ENCODE measurements around the gene SIDT1.

The SIDT1 gene

DNA sequence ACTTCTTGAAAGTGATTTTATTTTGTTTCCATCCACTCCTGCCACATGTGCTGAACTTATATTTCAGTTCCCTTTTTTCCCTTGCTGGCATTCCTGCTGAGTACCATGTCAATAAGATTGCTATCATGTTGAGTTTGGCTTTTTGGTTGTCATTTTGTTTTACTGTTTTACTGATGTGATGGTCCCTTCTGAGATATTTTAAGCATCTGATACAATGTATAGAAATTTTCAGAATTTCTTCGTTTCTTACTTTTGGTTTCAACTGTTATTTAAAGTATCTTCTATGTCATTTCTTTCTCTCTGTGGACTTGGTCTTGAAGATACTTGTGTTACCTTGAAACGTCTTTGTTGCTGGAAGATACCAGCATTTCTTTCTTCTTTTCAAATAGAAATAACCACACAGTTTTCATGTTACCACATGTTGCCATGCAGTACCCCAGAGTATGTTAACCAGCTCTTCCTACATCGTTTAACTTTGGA, 14.1 kb downstream of the SIDT1 start:
- no peak for DNase-seq

DNA sequence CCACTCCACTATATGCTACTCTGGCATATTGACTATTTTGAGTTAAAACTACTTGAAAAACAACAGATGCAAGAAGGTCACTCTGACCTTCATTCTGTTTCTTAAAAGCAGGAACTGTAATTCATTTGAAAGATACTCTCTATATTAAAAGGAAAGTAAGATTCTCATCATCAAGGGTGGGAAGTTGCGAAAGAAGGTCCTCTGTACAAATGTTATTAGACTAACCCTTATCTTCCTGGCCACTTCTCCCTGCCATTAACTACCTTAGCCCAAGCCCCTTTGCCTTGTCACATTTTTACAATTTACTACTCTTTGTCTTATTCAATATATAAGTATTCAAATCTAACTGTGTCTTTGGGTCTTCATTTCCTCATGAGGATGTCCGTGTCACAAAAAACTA, 16.1 kb downstream of the SIDT1 start:
- no peak for DNase-seq

DNA sequence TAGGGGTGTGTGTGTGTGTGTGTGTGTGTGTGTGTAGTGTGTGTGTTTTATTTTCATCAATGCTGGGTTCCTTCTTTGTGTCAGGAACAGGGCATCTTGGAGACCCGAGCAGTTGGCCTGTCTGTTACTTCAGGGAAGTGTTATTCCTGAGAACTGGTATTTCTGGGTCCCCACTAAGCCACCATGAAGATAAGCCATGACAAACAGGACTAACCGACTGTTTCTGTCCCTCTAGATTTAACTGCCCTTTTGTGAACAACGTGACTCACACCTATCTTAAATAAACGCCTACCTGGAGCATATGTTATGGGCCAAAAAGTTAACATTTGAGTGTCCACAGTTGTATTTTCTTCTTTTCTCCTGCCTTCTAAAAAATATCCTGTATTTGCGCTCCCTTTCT, 19.5 kb downstream of the SIDT1 start:
- no peak for DNase-seq

DNA sequence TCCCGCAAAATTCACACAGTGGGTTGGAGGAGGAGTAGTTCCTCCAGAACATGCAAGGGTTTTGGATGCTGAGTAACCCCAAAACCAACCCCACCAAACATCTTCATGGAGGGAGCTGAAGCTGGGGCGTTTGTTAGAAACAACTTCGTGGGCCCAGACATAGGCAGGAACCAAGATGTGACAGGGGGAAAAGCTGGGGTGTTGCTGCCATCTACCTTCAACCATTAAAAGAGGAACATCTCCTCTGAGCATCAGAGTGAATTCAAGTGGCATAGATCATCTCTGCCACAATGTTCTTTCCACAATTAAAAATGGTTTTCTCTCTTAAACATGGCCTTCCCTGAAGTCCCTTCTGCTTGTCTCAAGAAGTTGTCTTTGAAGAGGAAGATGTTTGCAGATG, 20.5 kb downstream of the SIDT1 start:
- DNase-seq: peak; percentile 27

DNA sequence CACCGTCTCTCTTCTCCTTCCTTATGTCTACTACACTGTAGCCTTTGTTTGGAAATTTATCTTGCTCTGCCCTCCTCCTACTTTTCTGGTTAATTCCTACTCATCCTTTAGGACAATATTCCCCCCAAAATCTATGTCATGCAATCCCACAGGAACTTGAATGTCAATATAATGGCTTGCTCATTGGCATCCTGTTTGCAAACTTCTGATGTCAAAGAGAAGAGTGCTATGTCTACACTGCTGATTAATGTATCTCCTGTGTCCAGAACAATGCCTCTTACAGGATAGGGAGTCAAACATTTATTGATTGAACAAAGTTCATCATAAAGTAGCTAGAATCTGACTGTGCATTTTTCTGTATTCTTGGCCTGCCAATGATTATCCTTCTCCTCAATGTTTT, 22.8 kb downstream of the SIDT1 start:
- DNase-seq: no peak

DNA sequence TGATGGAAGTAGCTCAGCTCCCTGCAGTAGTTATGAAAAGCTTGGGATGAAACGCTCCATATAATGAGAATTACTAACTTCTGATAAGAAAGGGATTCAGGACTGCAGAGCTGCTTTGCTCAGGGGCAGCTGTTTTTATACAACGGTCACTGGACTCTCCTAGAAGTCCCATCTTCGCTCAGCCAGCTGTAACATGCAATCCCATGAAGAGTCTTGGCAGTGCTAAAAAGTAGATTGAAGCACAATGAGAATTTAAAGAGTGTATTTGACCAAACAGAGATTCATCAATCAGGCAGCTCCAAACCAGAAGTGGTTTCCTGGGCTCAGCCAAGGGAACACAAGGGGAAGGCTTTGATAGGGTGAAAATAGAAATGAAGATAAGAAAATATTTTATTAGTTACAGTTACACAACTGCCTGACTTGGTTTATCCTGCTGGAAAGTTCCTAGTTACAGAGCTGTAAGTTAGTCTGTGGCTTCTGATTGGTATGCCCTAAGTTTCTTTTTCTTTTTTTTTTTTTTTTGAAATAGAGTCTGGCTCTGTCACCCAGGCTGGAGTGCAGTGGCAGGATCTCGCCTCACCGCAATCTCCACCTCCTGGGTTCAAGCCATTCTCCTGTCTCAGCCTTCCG, 24.1 kb downstream of the SIDT1 start:
- no peak for DNase-seq

DNA sequence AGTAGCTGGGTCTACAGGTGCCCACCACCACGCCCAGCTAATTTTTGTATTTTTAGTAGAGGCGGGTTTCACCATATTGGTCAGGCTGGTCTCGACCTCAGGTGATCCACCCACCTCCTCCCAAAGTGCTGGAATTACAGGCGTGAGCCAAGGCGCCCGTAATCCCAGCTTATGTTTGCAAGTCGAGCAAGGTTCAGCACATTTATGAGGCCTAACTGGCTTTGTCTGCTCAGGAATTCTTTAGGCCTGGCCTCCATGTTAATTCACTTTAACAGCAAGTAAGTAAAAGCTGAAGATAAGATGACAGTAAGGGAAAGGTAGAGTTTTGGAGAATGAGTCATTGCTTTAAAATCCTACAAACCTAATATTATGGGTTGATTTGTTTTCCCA, 24.6 kb downstream of the SIDT1 start:
- no peak for DNase-seq

DNA sequence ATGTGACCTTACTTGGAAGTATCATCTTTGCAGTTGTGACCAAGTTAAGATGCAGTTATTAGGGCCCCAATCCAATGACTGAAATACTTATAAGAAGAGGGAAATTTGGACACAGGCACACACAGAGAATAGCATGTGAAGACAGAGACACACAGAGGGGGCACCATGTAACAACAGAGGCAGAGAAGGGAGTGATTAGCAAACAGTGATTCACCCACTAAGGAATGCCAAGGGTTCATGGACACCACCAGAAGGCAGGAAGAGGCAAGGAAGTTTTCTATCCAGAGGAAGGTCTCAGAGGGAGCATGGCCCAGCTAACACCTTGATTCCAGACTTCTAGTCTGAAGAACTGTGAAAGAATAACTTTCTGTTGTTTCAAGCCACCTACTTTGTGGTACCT, 25.0 kb downstream of the SIDT1 start:
- no peak for DNase-seq

DNA sequence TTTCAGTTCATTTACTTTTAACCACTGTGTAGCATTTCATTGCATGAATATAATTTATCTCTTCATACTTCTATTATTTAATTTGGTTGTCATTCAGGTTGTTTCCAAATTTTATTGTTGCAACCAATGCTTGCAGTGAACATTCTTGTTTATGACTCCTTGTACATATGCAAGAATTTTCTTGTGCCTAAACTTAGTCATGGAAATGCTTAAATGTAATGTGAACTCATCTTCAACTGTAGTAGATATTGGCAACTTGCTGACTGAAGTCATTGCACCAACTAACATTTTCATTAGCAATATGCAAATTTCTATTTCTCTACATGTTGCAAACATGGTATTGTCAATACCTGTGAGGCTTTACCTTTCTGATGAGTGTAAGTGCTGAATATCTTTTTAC, 26.7 kb downstream of the SIDT1 start:
- no peak for DNase-seq

DNA sequence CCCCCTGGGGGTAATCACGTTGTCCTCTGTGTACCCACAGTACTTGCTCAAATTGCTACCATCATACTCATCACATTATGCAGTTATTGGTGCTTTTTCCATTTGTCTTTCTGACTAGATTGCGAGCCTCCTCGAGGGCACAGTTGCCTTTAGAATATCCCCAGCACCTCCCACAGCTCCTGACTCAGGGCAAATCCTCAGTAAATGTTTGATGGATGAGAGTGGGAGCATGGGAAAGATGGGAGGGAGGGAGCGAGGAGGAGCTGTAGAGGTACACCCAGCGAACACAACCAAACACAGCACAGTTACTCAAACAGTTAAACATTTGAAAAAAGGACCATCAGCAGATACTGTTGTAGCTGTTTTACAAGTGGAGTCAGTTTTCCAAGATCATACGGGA, 27.9 kb downstream of the SIDT1 start:
- DNase-seq: no peak

DNA sequence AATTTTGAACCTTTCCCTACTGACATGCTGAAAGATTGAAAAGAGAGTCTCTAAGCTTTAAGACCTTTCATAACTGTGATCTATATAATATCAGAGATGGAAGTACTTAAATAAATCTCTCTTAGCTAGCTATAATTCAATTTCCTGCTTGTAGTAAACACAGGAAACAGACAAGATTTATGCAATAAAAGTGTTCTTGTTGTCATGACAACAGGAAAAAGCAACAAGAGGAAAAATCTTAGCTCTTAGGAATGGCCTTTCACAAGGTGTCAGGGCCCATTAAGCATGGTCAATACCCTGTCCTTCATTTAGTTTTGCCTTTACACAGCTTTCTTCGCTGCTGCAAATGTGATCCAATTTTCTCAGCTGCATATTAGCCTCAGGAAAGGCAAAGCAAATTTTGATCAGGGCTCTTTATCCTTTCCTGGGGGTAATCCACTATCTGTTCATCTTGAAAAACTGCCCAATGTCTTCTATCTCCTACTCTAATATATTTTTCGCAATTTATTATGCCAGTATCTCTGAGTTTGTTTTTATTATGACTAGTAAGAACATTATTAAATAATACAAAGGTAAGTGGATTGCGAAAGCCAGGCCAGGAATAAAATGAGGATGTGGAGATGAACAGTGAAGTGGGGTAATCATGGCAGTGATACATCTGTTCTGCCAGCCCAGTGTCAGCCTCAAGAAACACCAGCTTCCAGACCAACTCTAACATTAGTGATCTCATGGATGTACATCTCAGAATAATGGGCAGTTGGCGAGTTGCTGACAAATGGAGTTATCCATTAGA, 28.7 kb downstream of the SIDT1 start:
- DNase-seq: no peak

DNA sequence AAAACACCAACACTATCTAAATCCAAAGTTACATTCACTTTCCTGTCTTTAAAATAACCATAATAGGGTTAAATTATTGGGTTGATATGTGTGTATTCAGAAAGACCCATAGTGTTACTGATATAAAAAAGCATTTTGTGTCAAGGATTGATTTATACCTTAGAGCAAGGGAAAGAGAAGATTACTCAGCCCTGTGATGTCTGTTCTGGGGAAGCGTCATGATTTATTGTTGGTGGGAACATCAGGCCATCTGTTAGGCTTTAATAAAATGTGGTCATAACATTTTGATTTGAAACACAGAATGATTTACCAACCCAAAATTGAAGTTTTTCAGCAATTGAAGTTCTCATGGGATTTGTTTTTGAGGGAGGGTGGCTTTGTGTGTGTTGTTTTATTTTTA, 33.2 kb downstream of the SIDT1 start:
- DNase-seq: no peak

DNA sequence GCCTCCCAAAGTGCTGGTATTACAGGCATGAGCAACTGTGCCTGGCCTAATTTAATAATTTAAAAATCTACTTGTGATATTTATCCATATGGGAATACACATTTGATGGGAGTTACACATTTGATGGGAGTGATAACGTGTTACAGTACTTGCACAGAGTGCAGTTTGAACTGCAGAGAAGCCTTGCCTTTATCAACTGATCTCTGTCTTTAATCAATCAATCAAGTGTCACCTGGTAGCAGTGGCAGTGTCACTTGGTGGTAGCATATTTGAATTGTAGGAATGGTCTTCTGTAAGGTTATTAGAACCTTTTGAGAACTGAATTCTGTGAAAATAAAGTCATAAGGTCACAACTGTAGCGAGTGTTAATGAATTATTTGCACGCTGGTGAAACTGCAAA, 37.8 kb downstream of the SIDT1 start:
- no peak for DNase-seq

DNA sequence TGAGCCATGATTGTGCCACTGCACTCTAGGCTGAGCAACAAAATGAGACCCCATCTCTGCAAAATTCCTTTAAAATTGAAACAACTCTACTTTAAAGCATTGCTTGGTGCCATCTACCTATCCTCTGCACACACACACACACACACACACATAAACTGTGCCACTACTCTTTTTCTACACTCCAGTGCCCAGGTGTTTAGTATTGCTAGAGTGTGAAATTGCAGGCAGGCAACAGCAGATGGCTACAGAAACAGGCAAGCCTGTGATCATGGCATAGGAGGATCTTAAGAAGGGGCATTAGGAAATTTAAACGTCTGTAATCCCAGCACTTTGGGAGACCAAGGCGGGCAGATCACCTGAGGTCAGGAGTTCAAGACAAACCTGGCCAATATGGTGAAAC, 39.0 kb downstream of the SIDT1 start:
- no peak for DNase-seq

DNA sequence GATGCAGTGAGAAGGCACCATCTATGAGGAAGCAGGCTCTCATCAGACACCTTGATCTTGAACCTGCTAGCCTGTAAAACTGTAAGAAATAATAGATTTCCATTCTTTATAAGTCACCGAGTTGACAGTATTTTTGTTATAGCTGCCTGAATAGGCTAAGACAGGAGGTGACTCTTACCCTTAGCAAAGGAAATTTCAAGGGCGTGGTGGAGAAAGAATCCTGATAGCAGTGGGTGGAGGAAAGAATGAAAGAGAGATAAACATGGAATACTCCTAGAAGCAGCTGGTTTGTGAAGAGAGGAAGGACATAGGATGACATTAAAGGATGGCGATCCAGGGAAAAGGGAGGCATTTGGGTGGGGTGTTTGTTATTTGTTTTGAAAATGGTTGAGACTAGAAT, 41.4 kb downstream of the SIDT1 start:
- DNase-seq: no peak

DNA sequence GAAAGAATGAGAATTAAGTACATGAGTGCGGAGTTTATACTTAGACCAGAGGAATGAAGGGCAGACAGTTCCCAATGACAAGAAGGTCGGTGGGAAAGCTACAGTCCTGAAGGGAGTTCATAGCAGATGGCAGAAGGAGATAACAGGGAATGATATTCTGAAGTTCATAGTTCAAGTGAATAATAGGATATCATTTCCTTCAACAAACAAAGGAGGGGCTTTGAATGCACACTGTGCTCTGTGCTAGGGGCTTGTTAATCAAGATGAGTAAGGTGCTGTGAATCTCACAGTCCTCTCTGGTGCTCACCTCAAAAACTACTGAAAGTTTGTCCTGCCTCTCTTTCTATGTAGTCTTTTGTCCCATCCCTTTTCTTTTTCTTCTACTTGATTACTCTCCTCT, 41.9 kb downstream of the SIDT1 start:
- no peak for DNase-seq

DNA sequence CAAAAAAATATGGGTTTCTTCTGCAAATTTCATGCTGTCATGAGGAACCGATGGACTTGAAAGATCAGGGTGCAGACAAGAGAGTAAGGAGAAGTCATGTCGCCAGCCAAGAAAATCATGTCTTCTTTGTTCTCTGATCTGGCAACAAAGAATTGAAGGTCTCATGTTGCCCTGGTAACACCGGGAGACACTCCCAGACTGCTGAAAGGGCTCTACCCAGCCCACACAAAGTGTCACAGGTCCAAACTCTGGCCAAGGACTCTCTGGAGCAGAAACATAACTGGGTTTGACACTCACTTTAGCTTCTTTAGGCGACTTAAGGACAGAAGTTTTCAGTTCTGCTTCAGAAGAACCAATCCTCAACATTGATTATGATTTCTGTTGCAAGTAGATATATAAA, 42.9 kb downstream of the SIDT1 start:
- DNase-seq: no peak

DNA sequence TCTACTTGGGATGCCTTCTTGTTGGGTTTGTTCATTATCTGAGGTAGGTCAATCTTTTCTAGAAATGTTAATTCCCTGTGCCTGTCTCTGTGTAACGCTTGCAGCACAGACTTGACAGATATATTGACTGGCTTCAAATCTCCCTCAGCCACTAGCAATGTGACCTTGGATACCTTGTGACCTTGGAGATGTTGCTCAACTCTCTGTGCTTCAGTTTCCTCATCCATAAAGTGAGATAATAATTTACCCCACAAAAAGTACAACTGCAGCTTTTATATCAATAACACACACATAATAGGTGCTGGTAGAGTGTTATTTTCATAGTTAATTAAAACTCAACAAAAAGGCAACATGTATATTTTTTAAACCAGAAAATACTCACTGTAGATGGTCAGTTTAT, 52.9 kb downstream of the SIDT1 start:
- DNase-seq: no peak

DNA sequence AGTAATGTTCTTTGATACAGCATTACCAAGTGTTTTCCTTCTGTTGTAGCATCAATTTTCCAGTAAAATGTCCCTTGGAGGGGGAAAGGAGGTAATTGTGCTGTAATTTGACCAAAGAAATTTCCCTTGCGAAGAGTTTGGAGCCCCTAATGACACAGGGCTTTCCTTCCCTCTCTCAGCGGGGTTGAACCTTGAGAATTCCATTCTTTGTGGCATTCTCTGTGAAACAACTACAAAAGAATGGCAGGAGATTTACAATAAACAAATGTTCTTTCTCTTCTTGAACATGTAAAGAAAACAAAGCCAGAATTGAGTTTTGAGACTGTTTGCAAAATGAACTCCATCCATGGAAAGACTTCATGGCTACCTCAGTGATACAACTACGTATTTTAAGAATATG, 53.4 kb downstream of the SIDT1 start:
- DNase-seq: no peak

DNA sequence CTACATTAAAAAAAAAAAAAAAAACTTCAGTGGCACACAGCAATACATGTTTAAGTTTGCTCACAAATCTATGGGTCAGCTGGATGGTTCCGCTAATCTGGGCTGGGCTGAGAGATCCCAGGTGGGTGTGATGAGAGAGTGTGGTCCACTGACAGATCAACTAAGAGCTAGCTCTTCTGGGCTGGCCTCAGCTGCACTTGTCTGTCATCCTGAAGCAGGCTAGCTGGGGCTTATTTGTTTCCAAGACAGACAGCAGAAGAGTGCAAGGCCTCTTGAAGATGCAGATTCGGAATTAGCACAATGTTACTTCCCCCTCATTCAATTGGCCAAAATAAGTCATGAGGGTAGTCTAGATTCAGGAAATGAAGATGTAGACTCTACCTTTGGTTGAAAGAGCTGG, 56.5 kb downstream of the SIDT1 start:
- DNase-seq: no peak

DNA sequence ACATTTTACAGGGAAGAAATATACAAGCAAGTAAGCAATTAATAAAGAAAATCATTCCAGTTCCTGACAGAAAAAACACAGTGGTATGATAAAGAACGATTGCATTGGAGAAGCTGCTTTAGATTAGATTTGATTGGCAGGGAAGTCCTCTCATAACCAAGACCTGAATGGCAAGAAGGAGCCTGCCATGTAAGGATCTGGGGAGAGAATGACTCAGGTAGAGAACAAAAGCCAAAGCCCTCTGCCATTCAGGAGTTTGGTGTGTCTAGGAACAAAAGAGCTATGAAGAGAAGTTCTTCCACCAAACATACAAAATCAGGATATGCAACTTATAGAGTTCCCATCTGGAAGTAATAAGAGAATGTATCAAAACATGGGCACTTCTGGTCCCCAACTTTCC, 57.6 kb downstream of the SIDT1 start:
- no peak for DNase-seq

DNA sequence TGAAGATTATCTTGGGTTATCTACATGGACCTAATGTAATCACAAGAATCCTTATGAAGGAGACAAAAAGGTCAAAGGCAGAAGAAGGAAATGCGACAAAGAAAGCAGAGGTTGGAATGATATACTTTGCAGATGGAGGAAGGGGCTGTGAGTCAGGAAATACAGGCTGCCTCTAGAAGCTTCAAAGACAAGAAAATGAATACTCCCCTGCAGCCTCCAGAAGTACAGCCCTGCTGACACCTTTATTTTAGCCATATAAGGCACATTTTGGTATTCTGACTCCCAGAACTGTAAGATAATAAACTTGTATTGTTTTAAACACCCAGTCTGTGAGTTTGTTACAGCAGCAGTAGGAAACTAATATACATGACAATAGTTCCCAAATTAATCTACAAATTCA, 58.6 kb downstream of the SIDT1 start:
- DNase-seq: no peak

DNA sequence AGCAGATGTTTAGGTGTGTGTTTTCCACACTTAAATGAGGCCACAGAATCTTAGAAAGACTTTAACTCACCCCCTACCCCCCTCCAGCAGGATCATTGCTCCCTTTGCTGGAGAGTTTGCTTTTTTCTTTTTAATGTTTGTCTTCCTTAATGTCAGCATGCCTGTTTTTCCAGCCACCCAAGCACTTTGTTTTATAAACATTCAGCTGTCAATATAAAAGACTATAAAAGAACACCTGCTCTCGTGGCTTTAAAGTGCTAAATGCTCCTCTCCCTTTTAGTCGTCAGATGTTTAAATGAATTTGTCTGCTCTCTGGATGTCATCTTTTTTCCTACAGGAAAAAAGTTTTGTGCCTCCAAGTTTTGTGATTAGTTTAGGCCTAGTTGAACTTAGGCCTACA, 61.7 kb downstream of the SIDT1 start:
- DNase-seq: no peak

DNA sequence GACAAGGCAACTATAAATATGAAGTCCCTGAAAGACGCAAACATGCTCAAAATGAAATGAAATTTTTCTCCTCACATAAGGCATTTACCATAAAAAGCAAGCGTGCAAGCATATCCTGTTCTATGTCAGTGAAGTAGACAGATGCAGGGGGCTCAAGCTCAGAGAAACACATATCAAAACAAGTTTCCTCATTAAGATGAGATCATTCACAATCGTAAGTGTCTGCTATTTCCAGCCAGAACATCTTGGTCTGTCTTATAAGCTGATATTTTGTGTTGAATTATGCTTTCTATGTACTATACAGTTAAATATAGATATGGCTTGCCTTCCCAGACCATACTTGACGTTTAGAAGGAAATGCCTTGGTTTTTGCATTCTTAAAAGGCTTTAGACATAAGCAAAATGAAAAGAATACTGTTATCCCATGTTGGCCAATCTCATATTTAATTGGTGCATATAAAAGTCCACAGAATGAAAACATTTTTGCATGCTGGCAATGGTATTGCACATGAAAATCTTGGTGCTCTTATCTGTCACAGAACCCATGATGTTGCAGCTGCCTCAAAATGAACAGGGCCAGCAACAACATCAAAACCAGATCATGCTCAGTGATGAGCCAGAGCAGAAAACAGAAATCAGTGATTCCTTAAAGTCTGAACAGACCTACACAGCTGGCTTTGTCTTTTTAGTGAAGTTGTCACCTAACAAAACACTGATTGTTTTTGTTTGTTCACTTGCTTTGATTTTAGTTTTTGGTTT, 65.4 kb downstream of the SIDT1 start:
- no peak for DNase-seq
